ENCODE measurements around the gene NSMCE4A.

- TF ChIP-seq CHD1 (IDR thresholded peaks at IDR 0.05; ENCODE audit: low read depth, low read length) = no peak
- TF ChIP-seq SIN3A (conservative IDR thresholded peaks at IDR 0.05 in 1 of 2, IDR thresholded peaks at IDR 0.05 in 1 of 2; ENCODE audit: low read depth in 1 of 2, low read length in 2 of 2) = no peak
- TF ChIP-seq BRCA1 (IDR thresholded peaks at IDR 0.05; ENCODE audit: low read depth, low read length) = no peak
- no peak for TF ChIP-seq TEAD4 (IDR thresholded peaks at IDR 0.05; ENCODE audit: low read depth, low read length)
- TF ChIP-seq CTCF (IDR thresholded peaks at IDR 0.05; ENCODE audit: control extremely low read depth in 1 of 3, insufficient read depth in 1 of 3, low read depth in 1 of 3, low read length in 3 of 3) = no peak
These were observed 46.5 kb downstream of the NSMCE4A start for GRCh38 chr10:121928528-121928884.

Measured in H1 (cell line).